ENCODE results near the gene TOR2A. TPM values are rescaled to one million over a fixed set of nuclear protein-coding genes. Genes with fewer than 3 reads are reported as not detected.

The TOR2A gene
- total and polyA plus RNA-seq, 2 of the 8 experiments (the other 6 are each of a cell fraction or from before 2014, with no cell fraction given): 18.7 to 24.9 TPM

GRCh38 chr9:127780126-127780885, 45.2 kb upstream of the TOR2A start:
- POLR2A ChIA-PET (ENCODE audit: partially characterized antibody): interaction anchor here (0.9 to 1.7 kb wide), 3 partner anchors 9 to 31 kb away, joined by 3 to 6 read pairs (median 4); no protein-coding TSS in a partner anchor
- H3K18ac ChIP-seq (ENCODE audit: extremely low read depth, low read length): peak overlapping the region; percentile 60; the same call in 1 of the 2 replicates
- no peak overlapping the region for H3K4me3 ChIP-seq (ENCODE audit: extremely low read depth in 1 of 4, insufficient read depth in 2 of 4, low read depth in 3 of 4, low read length in 4 of 4)
- H2BK120ac ChIP-seq (replicated peaks; ENCODE audit: low read depth, low read length): no peak overlapping the region
- no peak overlapping the region for H3K23ac ChIP-seq (ENCODE audit: insufficient read length)
- no peak overlapping the region; the same call in 1 of the 2 replicates for H4K8ac ChIP-seq (ENCODE audit: extremely low read depth, insufficient read depth, low read length)
- H3K4me1 ChIP-seq (replicated peaks in 1 of 4; ENCODE audit: control insufficient read depth in 3 of 4, insufficient read depth in 4 of 4, low read length in 3 of 4): peaks cover 0 to 24% (median 15%) of the 10 kb centered on the region in 4 experiments; a peak in 6 of 7 replicates
- no peak for DNase-seq (ENCODE audit: low read depth in 1 of 2, low spot score in 2 of 2)
- peak overlapping the region; percentile 25 for H2BK15ac ChIP-seq (ENCODE audit: low read length)
- H3K36me3 ChIP-seq (ENCODE audit: control insufficient read depth in 2 of 4, insufficient read depth in 4 of 4, low read length in 3 of 4): no peaks in the 10 kb centered on the region
- H3K9ac ChIP-seq (replicated peaks in 1 of 4; ENCODE audit: extremely low read depth in 1 of 4, low read depth in 3 of 4, low read length in 3 of 4): no peak overlapping the region
- no peak overlapping the region for H2BK5ac ChIP-seq (ENCODE audit: low read depth, low read length)
- H4K91ac ChIP-seq (replicated peaks; ENCODE audit: insufficient read length, low read length): peak overlapping the region; percentile 31
- H3K79me1 ChIP-seq (ENCODE audit: low read depth, low read length): no peaks in the 10 kb centered on the region
- H3K56ac ChIP-seq (replicated peaks; ENCODE audit: insufficient read length, low read depth, low read length): no peak overlapping the region
- no peak overlapping the region for H3K14ac ChIP-seq (ENCODE audit: insufficient read length)
- WGBS, 2 experiments (ENCODE audit: extremely low coverage in 1 of 2, insufficient coverage in 1 of 2, insufficient read length in 1 of 2, insufficient replicate concordance in 2 of 2, low coverage in 1 of 2, low lambda C conversion rate in 2 of 2, missing lambda C conversion rate in 1 of 2): 81% methylated on average over 17 of the region's 20 CpGs; no CpG with 5 or more reads in 1 of the 2 experiments
- no peaks in the 10 kb centered on the region for H3K9me3 ChIP-seq (ENCODE audit: insufficient read depth in 2 of 2, low read depth in 1 of 2, low read length in 1 of 2)
- H3K79me2 ChIP-seq (ENCODE audit: control insufficient read depth in 1 of 2, insufficient read depth in 2 of 2, low read length in 2 of 2): no peaks in the 10 kb centered on the region
- no peak for FAIRE-seq
- no peak overlapping the region for H3K4ac ChIP-seq (replicated peaks; ENCODE audit: insufficient read length, low read depth, low read length)
- H3K27ac ChIP-seq (ENCODE audit: low read depth, low read length): no peak overlapping the region
- TF ChIP-seq ASH2L (IDR thresholded peaks at IDR 0.05; ENCODE audit: low read length): peak; percentile 29
- no peak for TF ChIP-seq RXRA (IDR thresholded peaks at IDR 0.05; ENCODE audit: insufficient read depth, low read depth, low read length)
- TF ChIP-seq KDM1A (IDR thresholded peaks at IDR 0.05; ENCODE audit: borderline replicate concordance, low read length): peak; percentile 37
- H2AK5ac ChIP-seq (ENCODE audit: low read depth, low read length): 0 out of 2 replicates have a peak overlapping the region, but pooled peaks have one; percentile 89
- no peaks in the 10 kb centered on the region for H3K27me3 ChIP-seq (replicated peaks in 1 of 4; ENCODE audit: control insufficient read depth in 3 of 4, extremely low read depth in 1 of 4, insufficient read depth in 3 of 4, low read length in 3 of 4)
- H4K5ac ChIP-seq (ENCODE audit: insufficient read length, low read depth, low read length): no peak overlapping the region
- no peaks in the 10 kb centered on the region for H4K20me1 ChIP-seq (replicated peaks in 1 of 2; ENCODE audit: control insufficient read depth in 1 of 2, insufficient read depth in 2 of 2, low read length in 2 of 2)
- no peak overlapping the region for H3K4me2 ChIP-seq (ENCODE audit: insufficient read depth in 1 of 2, low read depth in 2 of 2, low read length in 2 of 2)
- no peaks in the 10 kb centered on the region for H3K23me2 ChIP-seq (ENCODE audit: low read depth, low read length)
- no peak overlapping the region for H2AFZ ChIP-seq (ENCODE audit: low read length)
- H2BK20ac ChIP-seq (ENCODE audit: low read length): 0 out of 2 replicates have a peak overlapping the region, but pooled peaks have one; percentile 61
- H2BK12ac ChIP-seq (ENCODE audit: low read depth, low read length): peak overlapping the region; percentile 87; the same call in 1 of the 2 replicates
- CTCF ChIA-PET (ENCODE audit: partially characterized antibody): interaction anchor here (0.7 to 16.2 kb wide), 13 partner anchors 12 to 141 kb away, joined by 3 to 227 read pairs (median 4); partner anchors contain the start of gene TOR2A
